ENCODE data around the gene SPEM3. TPM values are rescaled to one million over a fixed set of nuclear protein-coding genes. Genes with fewer than 3 reads are reported as not detected.

Gene SPEM3
- total and polyA plus RNA-seq, 2 of the 13 experiments (the other 11 are each of a cell fraction or from before 2014, with no cell fraction given) = not detected

DNA sequence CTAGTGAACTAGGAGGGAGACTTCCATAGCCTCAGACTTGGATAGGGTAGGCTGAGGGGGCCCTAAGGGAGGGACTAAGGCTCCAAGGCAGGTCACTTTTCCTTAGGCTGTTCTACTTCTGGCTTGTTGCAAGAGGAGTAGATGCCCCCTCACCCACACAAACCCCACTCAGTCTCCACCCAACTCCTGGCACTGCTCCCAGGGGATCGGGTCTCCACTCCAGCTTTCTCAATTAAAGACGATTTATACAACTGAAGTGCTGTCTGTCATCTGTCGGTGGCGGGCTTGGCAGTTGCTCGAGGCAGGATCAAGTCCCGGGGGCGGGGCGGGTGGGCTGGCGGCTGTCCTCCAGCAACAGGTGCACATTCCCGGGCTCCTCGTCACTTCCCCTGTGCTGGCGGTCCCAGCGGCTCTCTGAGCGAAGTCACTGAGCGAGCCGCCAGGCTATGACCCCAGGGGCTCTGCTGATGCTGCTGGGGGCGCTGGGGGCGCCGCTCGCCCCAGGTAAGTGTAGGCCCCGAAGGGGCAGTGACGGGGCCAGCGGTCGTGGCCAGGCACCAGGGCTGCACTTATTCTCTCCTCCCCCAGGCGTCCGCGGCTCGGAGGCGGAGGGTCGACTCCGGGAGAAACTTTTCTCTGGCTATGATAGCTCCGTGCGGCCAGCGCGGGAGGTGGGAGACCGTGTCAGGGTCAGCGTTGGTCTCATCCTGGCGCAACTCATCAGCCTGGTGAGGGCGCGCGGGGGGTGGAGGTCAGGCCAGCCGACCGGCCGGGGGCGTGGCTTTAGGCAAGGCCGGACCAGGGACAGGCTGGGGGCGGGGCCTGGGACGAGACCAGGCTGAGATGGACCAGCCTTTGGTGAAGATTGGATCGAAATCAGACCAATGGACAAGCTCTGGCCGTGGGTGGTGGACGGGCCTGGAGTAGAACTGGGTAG is 16.3 kb downstream of the SPEM3 start, which contains the start of gene CHRNB1 (continued):
- TF ChIP-seq NRL (CRISPR knock-in tag; IDR thresholded peaks at IDR 0.05; ENCODE audit: borderline replicate concordance) = peak; percentile 13; the same call in 1 of the 2 replicates
- TF ChIP-seq, protein P1, sequence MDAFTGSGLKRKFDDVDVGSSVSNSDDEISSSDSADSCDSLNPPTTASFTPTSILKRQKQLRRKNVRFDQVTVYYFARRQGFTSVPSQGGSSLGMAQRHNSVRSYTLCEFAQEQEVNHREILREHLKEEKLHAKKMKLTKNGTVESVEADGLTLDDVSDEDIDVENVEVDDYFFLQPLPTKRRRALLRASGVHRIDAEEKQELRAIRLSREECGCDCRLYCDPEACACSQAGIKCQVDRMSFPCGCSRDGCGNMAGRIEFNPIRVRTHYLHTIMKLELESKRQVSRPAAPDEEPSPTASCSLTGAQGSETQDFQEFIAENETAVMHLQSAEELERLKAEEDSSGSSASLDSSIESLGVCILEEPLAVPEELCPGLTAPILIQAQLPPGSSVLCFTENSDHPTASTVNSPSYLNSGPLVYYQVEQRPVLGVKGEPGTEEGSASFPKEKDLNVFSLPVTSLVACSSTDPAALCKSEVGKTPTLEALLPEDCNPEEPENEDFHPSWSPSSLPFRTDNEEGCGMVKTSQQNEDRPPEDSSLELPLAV (CRISPR knock-in tag; conservative IDR thresholded peaks at IDR 0.05; ENCODE audit: low read depth) = no peak
- TF ChIP-seq KDM1A (CRISPR knock-in tag; IDR thresholded peaks at IDR 0.05) = no peak; the same call in 1 of the 2 replicates
- TF ChIP-seq, protein P2, sequence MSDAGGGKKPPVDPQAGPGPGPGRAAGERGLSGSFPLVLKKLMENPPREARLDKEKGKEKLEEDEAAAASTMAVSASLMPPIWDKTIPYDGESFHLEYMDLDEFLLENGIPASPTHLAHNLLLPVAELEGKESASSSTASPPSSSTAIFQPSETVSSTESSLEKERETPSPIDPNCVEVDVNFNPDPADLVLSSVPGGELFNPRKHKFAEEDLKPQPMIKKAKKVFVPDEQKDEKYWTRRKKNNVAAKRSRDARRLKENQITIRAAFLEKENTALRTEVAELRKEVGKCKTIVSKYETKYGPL (CRISPR knock-in tag; IDR thresholded peaks at IDR 0.05) = no peak
- TF ChIP-seq ZNF33B (CRISPR knock-in tag; IDR thresholded peaks at IDR 0.05) = no peak
- TF ChIP-seq ZNF138 (CRISPR knock-in tag; IDR thresholded peaks at IDR 0.05; ENCODE audit: low read depth) = no peak
- no peak for TF ChIP-seq GABPA (IDR thresholded peaks at IDR 0.05; ENCODE audit: low read depth, low read length)
- TF ChIP-seq GABPA (CRISPR knock-in tag; IDR thresholded peaks at IDR 0.05; ENCODE audit: low read depth) = peak; percentile 63
- TF ChIP-seq RFX5 (IDR thresholded peaks at IDR 0.05; ENCODE audit: low read depth, low read length) = no peak
- no peak for TF ChIP-seq ZNF619 (CRISPR knock-in tag; IDR thresholded peaks at IDR 0.05)
- TF ChIP-seq MTF1 (CRISPR knock-in tag; IDR thresholded peaks at IDR 0.05) = no peak
- TF ChIP-seq, protein P3, sequence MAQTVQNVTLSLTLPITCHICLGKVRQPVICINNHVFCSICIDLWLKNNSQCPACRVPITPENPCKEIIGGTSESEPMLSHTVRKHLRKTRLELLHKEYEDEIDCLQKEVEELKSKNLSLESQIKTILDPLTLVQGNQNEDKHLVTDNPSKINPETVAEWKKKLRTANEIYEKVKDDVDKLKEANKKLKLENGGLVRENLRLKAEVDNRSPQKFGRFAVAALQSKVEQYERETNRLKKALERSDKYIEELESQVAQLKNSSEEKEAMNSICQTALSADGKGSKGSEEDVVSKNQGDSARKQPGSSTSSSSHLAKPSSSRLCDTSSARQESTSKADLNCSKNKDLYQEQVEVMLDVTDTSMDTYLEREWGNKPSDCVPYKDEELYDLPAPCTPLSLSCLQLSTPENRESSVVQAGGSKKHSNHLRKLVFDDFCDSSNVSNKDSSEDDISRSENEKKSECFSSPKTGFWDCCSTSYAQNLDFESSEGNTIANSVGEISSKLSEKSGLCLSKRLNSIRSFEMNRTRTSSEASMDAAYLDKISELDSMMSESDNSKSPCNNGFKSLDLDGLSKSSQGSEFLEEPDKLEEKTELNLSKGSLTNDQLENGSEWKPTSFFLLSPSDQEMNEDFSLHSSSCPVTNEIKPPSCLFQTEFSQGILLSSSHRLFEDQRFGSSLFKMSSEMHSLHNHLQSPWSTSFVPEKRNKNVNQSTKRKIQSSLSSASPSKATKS (CRISPR knock-in tag; IDR thresholded peaks at IDR 0.05) = no peak
- TF ChIP-seq POLR2AphosphoS2 (IDR thresholded peaks at IDR 0.05; ENCODE audit: low read depth, low read length) = no peak
- no peak for TF ChIP-seq RFX1 (IDR thresholded peaks at IDR 0.05)
- TF ChIP-seq, protein P4, sequence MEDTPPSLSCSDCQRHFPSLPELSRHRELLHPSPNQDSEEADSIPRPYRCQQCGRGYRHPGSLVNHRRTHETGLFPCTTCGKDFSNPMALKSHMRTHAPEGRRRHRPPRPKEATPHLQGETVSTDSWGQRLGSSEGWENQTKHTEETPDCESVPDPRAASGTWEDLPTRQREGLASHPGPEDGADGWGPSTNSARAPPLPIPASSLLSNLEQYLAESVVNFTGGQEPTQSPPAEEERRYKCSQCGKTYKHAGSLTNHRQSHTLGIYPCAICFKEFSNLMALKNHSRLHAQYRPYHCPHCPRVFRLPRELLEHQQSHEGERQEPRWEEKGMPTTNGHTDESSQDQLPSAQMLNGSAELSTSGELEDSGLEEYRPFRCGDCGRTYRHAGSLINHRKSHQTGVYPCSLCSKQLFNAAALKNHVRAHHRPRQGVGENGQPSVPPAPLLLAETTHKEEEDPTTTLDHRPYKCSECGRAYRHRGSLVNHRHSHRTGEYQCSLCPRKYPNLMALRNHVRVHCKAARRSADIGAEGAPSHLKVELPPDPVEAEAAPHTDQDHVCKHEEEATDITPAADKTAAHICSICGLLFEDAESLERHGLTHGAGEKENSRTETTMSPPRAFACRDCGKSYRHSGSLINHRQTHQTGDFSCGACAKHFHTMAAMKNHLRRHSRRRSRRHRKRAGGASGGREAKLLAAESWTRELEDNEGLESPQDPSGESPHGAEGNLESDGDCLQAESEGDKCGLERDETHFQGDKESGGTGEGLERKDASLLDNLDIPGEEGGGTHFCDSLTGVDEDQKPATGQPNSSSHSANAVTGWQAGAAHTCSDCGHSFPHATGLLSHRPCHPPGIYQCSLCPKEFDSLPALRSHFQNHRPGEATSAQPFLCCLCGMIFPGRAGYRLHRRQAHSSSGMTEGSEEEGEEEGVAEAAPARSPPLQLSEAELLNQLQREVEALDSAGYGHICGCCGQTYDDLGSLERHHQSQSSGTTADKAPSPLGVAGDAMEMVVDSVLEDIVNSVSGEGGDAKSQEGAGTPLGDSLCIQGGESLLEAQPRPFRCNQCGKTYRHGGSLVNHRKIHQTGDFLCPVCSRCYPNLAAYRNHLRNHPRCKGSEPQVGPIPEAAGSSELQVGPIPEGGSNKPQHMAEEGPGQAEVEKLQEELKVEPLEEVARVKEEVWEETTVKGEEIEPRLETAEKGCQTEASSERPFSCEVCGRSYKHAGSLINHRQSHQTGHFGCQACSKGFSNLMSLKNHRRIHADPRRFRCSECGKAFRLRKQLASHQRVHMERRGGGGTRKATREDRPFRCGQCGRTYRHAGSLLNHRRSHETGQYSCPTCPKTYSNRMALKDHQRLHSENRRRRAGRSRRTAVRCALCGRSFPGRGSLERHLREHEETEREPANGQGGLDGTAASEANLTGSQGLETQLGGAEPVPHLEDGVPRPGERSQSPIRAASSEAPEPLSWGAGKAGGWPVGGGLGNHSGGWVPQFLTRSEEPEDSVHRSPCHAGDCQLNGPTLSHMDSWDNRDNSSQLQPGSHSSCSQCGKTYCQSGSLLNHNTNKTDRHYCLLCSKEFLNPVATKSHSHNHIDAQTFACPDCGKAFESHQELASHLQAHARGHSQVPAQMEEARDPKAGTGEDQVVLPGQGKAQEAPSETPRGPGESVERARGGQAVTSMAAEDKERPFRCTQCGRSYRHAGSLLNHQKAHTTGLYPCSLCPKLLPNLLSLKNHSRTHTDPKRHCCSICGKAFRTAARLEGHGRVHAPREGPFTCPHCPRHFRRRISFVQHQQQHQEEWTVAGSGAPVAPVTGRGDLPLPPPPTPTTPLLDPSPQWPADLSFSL (CRISPR knock-in tag; IDR thresholded peaks at IDR 0.05) = no peak
- peak; percentile 44; the same call in 1 of the 2 replicates for TF ChIP-seq MEIS2 (CRISPR knock-in tag; IDR thresholded peaks at IDR 0.05)
- no peak for TF ChIP-seq PHB2 (IDR thresholded peaks at IDR 0.05; ENCODE audit: partially characterized antibody)

Data from HepG2 (cell line).